Adrenal gland (tissue), 12 donors: Measurements from ENCODE around the gene AKAP10. TPM values are rescaled to one million over a fixed set of nuclear protein-coding genes. Genes with fewer than 3 reads are reported as not detected.
A peak's percentile ranks its signal among the peaks of the same experiment; 100 is the strongest.
"Not testable (repeated sequence)": the region's sequence is repeated elsewhere in the genome, so short reads cannot be mapped to it uniquely, and the experiment has no call there.

Source experiments
- DNase-seq, 7 donors: peaks; one replicate each; pipeline ENCODE4 v3.0.0-alpha.2; 2019 to 2020
- H3K27ac ChIP-seq, 5 donors: fragments of 200-600 bp; sonication (generic) in 4 of 5; 1 replicate in 3 of 5; 2 replicates in 2 of 5; pipeline versions ENCODE4 v1.5.1 to v1.8.0; 2016 to 2020; ENCODE audit warnings: mild to moderate bottlenecking in 1 of 5
- H3K27me3 ChIP-seq: fragments of 200-600 bp; 2 replicates; pipeline ENCODE4 v1.8.0; 2021
- H3K36me3 ChIP-seq, 2 donors: fragments of 200-600 bp; replicated peaks in 1 of 2; 1 replicate in 1 of 2; 2 replicates in 1 of 2; pipeline versions ENCODE4 v1.5.1 to v1.8.0; 2018 to 2022
- H3K4me1 ChIP-seq, 2 donors: fragments of 200-600 bp; replicated peaks in 1 of 2; 1 replicate in 1 of 2; 2 replicates in 1 of 2; pipeline versions ENCODE4 v1.5.1 to v1.8.0; 2018 to 2021
- H3K4me3 ChIP-seq, 4 donors: fragments of 200-600 bp; sonication (generic) in 3 of 4; one replicate each; pipeline ENCODE4 v1.5.1; 2016 to 2018
- H3K9me3 ChIP-seq, 3 donors: fragments of 200-600 bp; sonication (generic) in 1 of 3; replicated peaks in 1 of 3; 1 replicate in 2 of 3; 2 replicates in 1 of 3; pipeline versions ENCODE4 v1.5.1 to v1.8.0; 2016 to 2021
- CTCF ChIP-seq, 6 experiments: fragments of 450-650 bp in 4 of 6; fragments of 200-600 bp in 2 of 6; sonication (generic) in 1 of 6; IDR thresholded peaks; 1 replicate in 5 of 6; 2 replicates in 1 of 6; pipeline versions ENCODE4 v1.5.1 to v1.8.0; 2016 to 2021; ENCODE audit warnings: antibody characterized with exemption in 6 of 6, mild to moderate bottlenecking in 2 of 6, moderate library complexity in 1 of 6
- POLR2A ChIP-seq, 2 donors: fragments of 450-650 bp; IDR thresholded peaks; one replicate each; pipeline ENCODE4 v1.6.1; 2017; ENCODE audit warnings: antibody characterized with exemption in 2 of 2, mild to moderate bottlenecking in 2 of 2, moderate library complexity in 1 of 2
- WGBS, 4 donors: extraction: QIAGEN DNeasy Blood & Tissue Kit in 2 of 4; methylation state at CpG; one replicate each; pipeline versions ENCODE4 v1.1.5 to v1.1.7; 2013 to 2017; 5-methylcytosine and 5-hydroxymethylcytosine counted together
- intact Hi-C, 2 donors: fragments of 100-400 bp; cut with DNase I; formaldehyde crosslinking; loops; one replicate each; pipeline versions ENCODE4 v1.14.1 to v1.15.0; 2022 to 2023
- polyA plus RNA-seq, 3 donors: library from polyadenylated mRNA; stranded (reverse); fragments of 200-250 nt in 2 of 3; fragments of 350-450 nt in 1 of 3; fragmentation: Illumina TruSeq in 1 of 3; extraction: RNeasy Lipid Tissue Mini Kit (QIAGEN cat#74804) in 1 of 3; gene quantifications; one replicate each; pipeline ENCODE4 v1.2.3, GENCODE V29; 2013 to 2014
- total RNA-seq, 9 donors: library from RNA; depleted of rRNA in 4 of 9; stranded (reverse); fragments of >200 nt in 4 of 9; fragments of 120-200 nt in 1 of 9; fragmentation: NEBNext Ultra II Directional in 1 of 9; extraction: Animal tissue kit (Norgen Biotek cat#: 25700) in 1 of 9; gene quantifications; one replicate each; pipeline versions ENCODE4 v1.1.0 to v1.2.4, GENCODE V29; 2013 to 2023
- donor health status: healthy with polysubstance abuse.
- donor health status: Bipolar disorder and iron deficiency.
- donor health status: DM: yes; HTN: yes; CAD: no.
- donor health status: DM: no; HTN: no; CAD: no.
- donor health status: DM: no; HTN: no; CAD: no.
- donor health status: DM: yes; HTN: yes; CAD: no.

AKAP10 gene
- total and polyA plus RNA-seq, 12 donors = 8.1 to 52.7 (median 33.2) TPM

GRCh38 chr17:19904412-19904811 lies 73.2 kb downstream of the AKAP10 start:
- peak overlapping the region in 4 of 5 donors; percentile 40 to 77 (median 63) for H3K27ac ChIP-seq

GRCh38 chr17:19900809-19901208 lies 76.8 kb downstream of the AKAP10 start:
- Histone ChIP-seq H3K27me3 (no peaks in the 10 kb centered on the region), H3K36me3 (peaks cover 0 to 12% of the 10 kb centered on the region in 2 donors), H3K4me3 (no peak overlapping the region), H3K4me1 (peaks cover 17 to 22% of the 10 kb centered on the region in 2 donors), H3K9me3 (no peaks in the 10 kb centered on the region), H3K27ac (no peak overlapping the region)
- intact Hi-C loops = no loop called here
- no peak for DNase-seq
- whole genome bisulfite sequencing, 4 donors = 98 to 100% (median 99%) methylated on average over 2 of the region's 2 CpGs
- TF ChIP-seq CTCF (IDR thresholded peaks at IDR 0.05) (no peak), POLR2A (IDR thresholded peaks at IDR 0.05) (no peak)

More at GRCh38 chr17:19904412-19904811, 73.2 kb downstream of the AKAP10 start:
- DNase-seq = no peak
- Histone ChIP-seq H3K9me3 (no peaks in the 10 kb centered on the region), H3K36me3 (peaks cover 0 to 40% of the 10 kb centered on the region in 2 donors), H3K4me1 (peaks cover 17 to 22% of the 10 kb centered on the region in 2 donors), H3K4me3 (no peak overlapping the region), H3K27me3 (no peaks in the 10 kb centered on the region)
- TF ChIP-seq CTCF (IDR thresholded peaks at IDR 0.05) (no peak), POLR2A (IDR thresholded peaks at IDR 0.05) (no peak)
- intact Hi-C loops = no loop called here

- intact Hi-C loops = no loop called here
- H3K9me3 ChIP-seq = no peaks in the 10 kb centered on the region
- DNase-seq = peak in 1 of 7 donors; percentile 37
- WGBS, 4 donors = 85 to 94% (median 89%) methylated on average over 2 of the region's 2 CpGs
- no peak overlapping the region for H3K27ac ChIP-seq
- peaks cover 0 to under 1% of the 10 kb centered on the region in 2 donors for H3K4me1 ChIP-seq
- no peak overlapping the region for H3K4me3 ChIP-seq
- H3K36me3 ChIP-seq = peaks cover 0 to 3% of the 10 kb centered on the region in 2 donors
- H3K27me3 ChIP-seq = no peaks in the 10 kb centered on the region
- TF ChIP-seq POLR2A (IDR thresholded peaks at IDR 0.05) = no peak
Measured at GRCh38 chr17:19897903-19898302, 79.7 kb downstream of the AKAP10 start.

- peak; percentile 23 to 67 (median 57) for DNase-seq
- no peaks in the 10 kb centered on the region for H3K9me3 ChIP-seq
- no peak for TF ChIP-seq CTCF (IDR thresholded peaks at IDR 0.05)
- no peaks in the 10 kb centered on the region for H3K27me3 ChIP-seq
- H3K36me3 ChIP-seq = peaks cover 0 to 3% of the 10 kb centered on the region in 2 donors
- intact Hi-C loops = no loop called here
- 55 to 74% (median 63%) methylated on average over 8 of the region's 8 CpGs for WGBS, 4 donors
- H3K4me1 ChIP-seq = no peaks in the 10 kb centered on the region
- no peak overlapping the region for H3K27ac ChIP-seq
- no peak overlapping the region for H3K4me3 ChIP-seq
Measured at GRCh38 chr17:19897090-19897837, 80.4 kb downstream of the AKAP10 start.

GRCh38 chr17:19896679-19897078 lies 80.9 kb downstream of the AKAP10 start:
- DNase-seq = peak in 1 of 7 donors; percentile 24
- intact Hi-C loops = no loop called here
- no peak overlapping the region for H3K27ac ChIP-seq

GRCh38 chr17:19890554-19890953 lies 87.1 kb downstream of the AKAP10 start:
- peak in 1 of 7 donors; percentile 33 for DNase-seq
- H3K27ac ChIP-seq, H3K4me3 ChIP-seq, H3K9me3 ChIP-seq, H3K27me3 ChIP-seq, intact Hi-C loops, H3K36me3 ChIP-seq, H3K4me1 ChIP-seq: not testable (repeated sequence)
- 82 to 91% (median 84%) methylated on average over 5 of the region's 5 CpGs for WGBS, 4 donors

More at GRCh38 chr17:19896679-19897078, 80.9 kb downstream of the AKAP10 start:
- Histone ChIP-seq H3K36me3 (peaks cover 0 to 3% of the 10 kb centered on the region in 2 donors), H3K27me3 (no peaks in the 10 kb centered on the region), H3K4me1 (no peaks in the 10 kb centered on the region), H3K9me3 (no peaks in the 10 kb centered on the region), H3K4me3 (no peak overlapping the region)
- 65 to 80% (median 80%) methylated on average over 2 of the region's 2 CpGs for WGBS, 4 donors
- TF ChIP-seq POLR2A (IDR thresholded peaks at IDR 0.05) (no peak), CTCF (IDR thresholded peaks at IDR 0.05) (no peak)

GRCh38 chr17:19890001-19890400 lies 87.6 kb downstream of the AKAP10 start:
- H3K27ac ChIP-seq, H3K36me3 ChIP-seq, intact Hi-C loops, H3K4me3 ChIP-seq, H3K4me1 ChIP-seq, H3K9me3 ChIP-seq, H3K27me3 ChIP-seq: not testable (repeated sequence)
- 85 to 95% (median 94%) methylated on average over 5 of the region's 5 CpGs for WGBS, 4 donors
- peak in 1 of 7 donors; percentile 6 for DNase-seq
